ENCODE data around the gene WDR33.

DNA sequence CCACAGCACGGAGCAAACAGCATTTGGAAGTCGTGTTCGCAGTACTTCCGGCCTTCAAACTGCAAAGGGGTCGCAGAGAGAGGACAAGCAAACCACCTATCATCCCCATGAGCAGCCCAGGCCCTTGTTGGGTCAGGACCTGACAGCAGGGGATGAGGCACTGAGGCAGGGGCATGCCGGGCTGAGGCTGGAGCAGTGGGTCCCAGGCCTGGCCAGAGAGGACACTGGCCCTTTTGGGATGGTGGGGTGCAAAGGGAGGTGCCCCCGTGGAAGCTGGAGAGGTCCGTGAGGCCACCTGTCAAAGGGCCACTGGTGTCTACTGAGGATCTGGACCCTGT, 156.2 kb downstream of the WDR33 start:
- TF ChIP-seq ZNF70 (CRISPR knock-in tag; IDR thresholded peaks at IDR 0.05) (no peak), ZC3H10 (CRISPR knock-in tag; IDR thresholded peaks at IDR 0.05) (no peak), TOX (CRISPR knock-in tag; IDR thresholded peaks at IDR 0.05; ENCODE audit: borderline replicate concordance) (no peak), ZFP3 (CRISPR knock-in tag; IDR thresholded peaks at IDR 0.05) (no peak), GLIS3 (CRISPR knock-in tag; IDR thresholded peaks at IDR 0.05) (no peak), ZNF565 (CRISPR knock-in tag; conservative IDR thresholded peaks at IDR 0.05; ENCODE audit: low read depth) (no peak), PATZ1 (CRISPR knock-in tag; IDR thresholded peaks at IDR 0.05; ENCODE audit: borderline replicate concordance) (no peak), ZFP30 (CRISPR knock-in tag; IDR thresholded peaks at IDR 0.05) (no peak), CSDC2 (CRISPR knock-in tag; IDR thresholded peaks at IDR 0.05) (no peak), PPARA (CRISPR knock-in tag; IDR thresholded peaks at IDR 0.05; ENCODE audit: borderline replicate concordance) (no peak), RARB (CRISPR knock-in tag; IDR thresholded peaks at IDR 0.05) (no peak), TCF4 (CRISPR knock-in tag; IDR thresholded peaks at IDR 0.05; ENCODE audit: borderline replicate concordance) (no peak), TSHZ2 (CRISPR knock-in tag; IDR thresholded peaks at IDR 0.05) (no peak)
- TF ChIP-seq, protein P1, sequence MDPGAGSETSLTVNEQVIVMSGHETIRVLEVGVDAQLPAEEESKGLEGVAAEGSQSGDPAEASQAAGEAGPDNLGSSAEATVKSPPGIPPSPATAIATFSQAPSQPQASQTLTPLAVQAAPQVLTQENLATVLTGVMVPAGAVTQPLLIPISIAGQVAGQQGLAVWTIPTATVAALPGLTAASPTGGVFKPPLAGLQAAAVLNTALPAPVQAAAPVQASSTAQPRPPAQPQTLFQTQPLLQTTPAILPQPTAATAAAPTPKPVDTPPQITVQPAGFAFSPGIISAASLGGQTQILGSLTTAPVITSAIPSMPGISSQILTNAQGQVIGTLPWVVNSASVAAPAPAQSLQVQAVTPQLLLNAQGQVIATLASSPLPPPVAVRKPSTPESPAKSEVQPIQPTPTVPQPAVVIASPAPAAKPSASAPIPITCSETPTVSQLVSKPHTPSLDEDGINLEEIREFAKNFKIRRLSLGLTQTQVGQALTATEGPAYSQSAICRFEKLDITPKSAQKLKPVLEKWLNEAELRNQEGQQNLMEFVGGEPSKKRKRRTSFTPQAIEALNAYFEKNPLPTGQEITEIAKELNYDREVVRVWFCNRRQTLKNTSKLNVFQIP (CRISPR knock-in tag; IDR thresholded peaks at IDR 0.05; ENCODE audit: borderline replicate concordance, low read depth), result no peak

Data from SK-N-SH treated with all-trans-retinoic acid at 6 μM for 48 hours (cell line).